ENCODE results near the gene ITGA3.
"Not testable (repeated sequence)": the region's sequence is repeated elsewhere in the genome, so short reads cannot be mapped to it uniquely, and the experiment has no call there.

The ITGA3 gene

GRCh38 chr17:50034498-50035364 lies 21.2 kb upstream of the ITGA3 start:
- DNase-seq (ENCODE audit: low read depth in 3 of 3, low spot score in 1 of 3) = no peak

DNA sequence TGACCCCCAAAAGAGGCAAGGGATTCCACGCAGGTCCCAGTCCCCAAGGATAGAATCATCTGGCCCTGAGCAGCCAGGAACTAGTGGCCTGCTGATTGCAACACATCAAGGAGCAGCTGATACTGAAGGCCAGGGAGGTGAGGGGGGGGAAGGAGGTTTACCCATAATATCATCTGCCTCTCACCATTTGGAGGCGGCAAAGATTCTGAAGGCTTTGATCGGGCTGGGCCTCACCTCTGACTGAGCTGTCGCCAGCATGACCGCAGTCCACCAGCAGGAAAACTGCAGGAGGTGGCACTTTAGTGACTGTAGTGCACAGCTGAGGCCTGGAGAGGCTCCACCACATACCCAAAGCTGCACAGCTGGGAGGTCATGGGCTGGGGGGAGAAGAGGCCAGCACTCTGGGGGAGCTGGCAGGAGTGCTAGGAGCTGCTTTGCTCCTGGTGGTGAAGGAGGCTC lies 20.5 kb upstream of the ITGA3 start:
- no peak for DNase-seq (ENCODE audit: low read depth in 3 of 3, low spot score in 1 of 3)

- DNase-seq (ENCODE audit: low read depth in 3 of 3, low spot score in 1 of 3) = no peak
These were observed 20.0 kb upstream of the ITGA3 start for GRCh38 chr17:50035945-50036344.

GRCh38 chr17:50036455-50037261 lies 19.3 kb upstream of the ITGA3 start:
- DNase-seq (ENCODE audit: low read depth in 3 of 3, low spot score in 1 of 3) = no peak

- no peak for DNase-seq (ENCODE audit: low read depth in 3 of 3, low spot score in 1 of 3)
These were observed 18.4 kb upstream of the ITGA3 start for GRCh38 chr17:50037321-50038107.

GRCh38 chr17:50039058-50039457 lies 16.9 kb upstream of the ITGA3 start:
- DNase-seq (ENCODE audit: low read depth in 3 of 3, low spot score in 1 of 3) = no peak

- not testable (repeated sequence) for DNase-seq (ENCODE audit: low read depth in 3 of 3, low spot score in 1 of 3)
These were observed 15.4 kb upstream of the ITGA3 start for GRCh38 chr17:50040496-50040895.

DNA sequence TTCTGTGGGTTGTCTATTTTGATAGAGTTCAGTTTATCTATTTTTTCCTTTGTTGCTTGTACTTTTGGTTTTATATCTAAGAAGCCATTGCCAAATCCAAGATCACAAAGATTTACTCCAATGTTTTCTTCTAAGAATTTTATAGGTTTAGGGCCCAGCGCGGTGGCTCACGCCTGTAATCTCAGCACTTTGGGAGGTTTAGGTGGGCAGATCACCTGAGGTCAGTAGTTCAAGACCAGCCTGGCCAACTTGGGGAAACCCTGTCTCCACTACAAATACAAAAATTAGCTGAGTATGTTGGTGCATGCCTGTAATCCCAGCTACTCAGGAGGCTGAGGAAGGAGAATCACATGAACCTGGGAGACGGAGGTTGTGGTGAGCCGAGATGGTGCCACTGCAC lies 13.7 kb upstream of the ITGA3 start:
- DNase-seq (ENCODE audit: low read depth in 3 of 3, low spot score in 1 of 3) = no peak

DNA sequence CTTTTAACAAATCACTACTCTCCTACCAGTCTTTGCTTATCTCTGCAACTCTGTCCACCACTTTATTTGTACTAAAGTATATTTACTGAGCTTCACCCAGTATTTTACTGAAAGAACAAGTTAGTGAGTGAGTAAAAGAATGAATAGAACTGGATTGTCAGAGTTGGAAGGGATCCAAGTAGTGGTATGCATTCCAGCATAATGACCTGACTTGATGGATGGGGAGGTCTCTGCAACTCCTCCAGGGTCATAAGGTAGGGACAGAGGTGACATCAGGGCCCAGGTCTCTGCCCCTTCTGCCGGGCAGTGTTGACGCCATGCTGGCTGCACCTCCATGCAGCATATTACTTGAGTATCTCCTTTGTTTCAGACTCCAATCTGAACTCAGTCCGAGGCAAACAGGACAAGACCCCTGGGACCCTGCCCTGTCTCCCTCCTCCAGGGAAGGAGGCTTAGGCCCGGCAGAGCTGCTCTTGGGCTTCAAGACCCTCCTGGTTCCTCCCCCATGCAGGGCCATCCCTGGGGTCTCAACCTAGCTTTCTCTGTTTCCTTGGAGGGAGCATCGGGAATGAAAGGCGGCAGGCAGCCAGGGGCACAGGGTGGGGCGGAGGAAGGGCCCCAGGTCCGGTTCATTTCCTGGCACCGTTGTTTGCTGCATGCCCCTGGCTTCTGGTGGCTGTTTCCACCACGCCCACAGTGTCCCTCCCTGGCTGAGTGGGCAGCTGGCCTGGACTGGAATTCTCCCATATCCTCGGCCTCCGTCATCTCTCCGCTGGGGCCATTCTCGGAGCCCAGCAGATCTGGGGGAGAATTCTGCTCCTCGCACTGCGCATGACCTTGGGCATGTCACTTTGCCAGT lies 12.4 kb upstream of the ITGA3 start:
- no peak for DNase-seq (ENCODE audit: low read depth in 3 of 3, low spot score in 1 of 3)

GRCh38 chr17:50044483-50044882 lies 11.4 kb upstream of the ITGA3 start:
- DNase-seq (ENCODE audit: low read depth in 3 of 3, low spot score in 1 of 3) = no peak

DNA sequence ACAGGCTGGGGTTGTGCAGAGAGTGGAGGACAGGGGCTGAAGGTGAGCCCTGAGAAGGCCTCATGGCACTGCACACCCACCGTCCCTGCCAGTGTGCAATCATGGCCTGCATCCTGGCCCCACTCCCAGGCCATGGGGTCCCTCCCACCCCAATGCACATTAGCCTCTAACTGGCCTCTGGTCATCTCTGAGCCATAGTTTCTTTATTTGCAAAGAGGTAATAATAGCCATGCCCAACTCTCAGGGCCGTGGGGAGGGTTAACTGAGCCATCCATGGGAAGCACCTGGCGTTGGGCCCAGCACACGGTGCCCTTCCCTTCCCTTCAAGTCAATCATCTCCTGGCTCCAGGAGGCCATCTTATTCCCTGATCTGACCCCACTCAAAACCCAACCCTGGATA lies 10.8 kb upstream of the ITGA3 start:
- no peak for DNase-seq (ENCODE audit: low read depth in 3 of 3, low spot score in 1 of 3)

GRCh38 chr17:50046179-50046578 lies 9.7 kb upstream of the ITGA3 start:
- DNase-seq (ENCODE audit: low read depth in 3 of 3, low spot score in 1 of 3) = no peak

DNA sequence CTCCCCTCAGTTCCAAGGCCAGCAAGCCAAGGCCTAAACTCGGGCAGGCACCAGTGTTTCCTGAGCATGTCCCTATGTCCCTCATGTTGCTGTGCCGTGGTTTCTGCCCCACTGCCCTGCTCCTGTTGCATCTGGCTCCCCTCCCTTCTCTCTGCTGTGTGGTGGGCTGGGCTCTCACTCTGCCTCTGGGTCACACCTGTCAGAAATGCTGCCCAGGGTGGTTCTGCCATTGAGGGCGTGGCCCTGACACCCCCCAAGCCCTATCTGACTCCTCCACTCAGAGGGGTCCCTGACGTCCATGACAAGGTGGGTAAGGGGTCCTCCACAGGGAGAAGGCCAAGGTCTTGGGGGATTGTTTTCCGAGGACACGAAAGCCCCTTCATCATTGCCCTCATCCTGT lies 9.2 kb upstream of the ITGA3 start:
- DNase-seq (ENCODE audit: low read depth in 3 of 3, low spot score in 1 of 3) = no peak

DNA sequence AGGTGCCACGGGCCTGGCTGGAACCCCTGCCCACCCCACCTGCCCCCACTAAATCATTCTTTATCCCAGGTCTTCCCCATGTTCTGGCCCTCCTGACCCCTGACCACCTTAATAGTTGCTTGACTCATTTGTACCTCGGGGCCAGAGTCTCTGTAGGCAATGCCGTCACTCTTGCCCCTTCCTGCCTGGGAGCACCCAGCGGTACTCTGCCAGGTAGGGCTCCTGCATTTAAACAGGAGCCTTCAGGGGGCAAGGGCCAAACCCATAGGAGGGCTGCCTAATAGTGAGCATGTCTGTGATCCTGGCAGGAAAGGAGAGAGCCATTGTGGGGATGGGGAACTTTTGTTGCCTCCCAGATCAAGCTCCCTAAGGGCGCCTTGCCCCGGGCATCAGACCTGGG lies 8.8 kb upstream of the ITGA3 start:
- no peak for DNase-seq (ENCODE audit: low read depth in 3 of 3, low spot score in 1 of 3)

- DNase-seq (ENCODE audit: low read depth in 3 of 3, low spot score in 1 of 3) = no peak
These were observed 8.3 kb upstream of the ITGA3 start for GRCh38 chr17:50047488-50048126.

DNA sequence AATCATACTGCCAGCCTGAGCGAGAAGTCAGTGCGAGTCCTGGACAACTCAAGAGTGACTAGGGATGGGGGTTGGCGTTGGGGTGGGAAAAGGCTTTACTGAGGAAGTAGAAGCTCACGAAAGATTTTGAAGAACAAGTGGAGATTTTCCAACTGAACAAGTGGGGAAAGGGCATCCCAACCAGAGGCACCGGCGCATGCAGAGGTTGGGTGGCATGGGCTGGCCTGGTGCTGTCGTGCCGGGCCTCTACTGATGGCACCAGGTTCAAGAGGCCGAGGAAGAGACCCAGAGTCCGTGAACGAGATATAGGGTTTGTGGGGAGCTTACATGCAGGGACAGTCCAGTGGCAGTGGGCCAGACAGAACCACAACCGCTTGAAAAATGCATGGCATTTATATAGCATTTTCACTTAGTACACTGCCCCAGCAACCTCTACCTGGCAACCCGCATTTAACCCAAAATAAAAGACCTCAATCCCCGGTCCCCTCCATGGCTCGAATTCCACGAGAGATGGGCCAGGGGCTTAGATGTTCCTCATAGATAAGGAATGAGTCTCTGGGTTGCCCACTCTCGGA lies 7.7 kb upstream of the ITGA3 start:
- DNase-seq (ENCODE audit: low read depth in 3 of 3, low spot score in 1 of 3) = no peak

DNA sequence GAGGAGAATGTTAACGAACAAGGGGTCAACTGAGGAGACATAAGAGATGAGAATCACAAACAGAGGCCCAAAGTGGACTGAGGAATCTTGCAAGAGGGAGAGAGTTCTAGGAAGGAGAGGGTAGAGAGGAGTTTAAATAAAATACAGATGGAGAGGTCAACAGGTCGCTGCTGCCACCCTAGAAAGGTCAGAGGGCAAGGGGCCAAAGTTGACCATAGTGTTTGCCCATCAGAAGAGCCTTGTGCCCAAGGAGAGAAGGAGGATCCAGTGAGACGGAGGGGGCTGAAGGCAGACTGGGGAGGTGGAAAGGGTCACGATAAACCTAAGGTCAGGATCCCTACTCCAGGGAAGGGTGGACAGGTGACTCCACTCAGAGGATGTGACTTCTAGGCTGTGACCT lies 6.9 kb upstream of the ITGA3 start:
- DNase-seq (ENCODE audit: low read depth in 3 of 3, low spot score in 1 of 3) = no peak

GRCh38 chr17:50049636-50050035 lies 6.3 kb upstream of the ITGA3 start:
- no peak for DNase-seq (ENCODE audit: low read depth in 3 of 3, low spot score in 1 of 3)

- no peak for DNase-seq (ENCODE audit: low read depth in 3 of 3, low spot score in 1 of 3)
These were observed 5.4 kb upstream of the ITGA3 start for GRCh38 chr17:50050431-50051032.

Measured in stimulated activated CD4-positive, alpha-beta T cell treated with anti-CD3 and anti-CD28 coated beads, TNF-alpha, amount 100 ng/mL, for 1 hour (primary cell).